Breast epithelium (tissue), 4 donors: ENCODE data around the gene NR5A2. TPM values are rescaled to one million over a fixed set of nuclear protein-coding genes. Genes with fewer than 3 reads are reported as not detected.

Source experiments
- DNase-seq, 2 donors: peaks; one replicate each; pipeline ENCODE4 v3.0.0-alpha.2; 2019; ENCODE audit warnings: low spot score in 2 of 2
- H3K27ac ChIP-seq, 2 donors: fragments of 200-600 bp; sonication (generic) in 1 of 2; one replicate each; pipeline ENCODE4 v1.5.1; 2016 to 2019; ENCODE audit warnings: mild to moderate bottlenecking in 1 of 2
- H3K27me3 ChIP-seq, 2 donors: fragments of 200-600 bp; sonication (generic) in 1 of 2; one replicate each; pipeline versions ENCODE4 v1.5.1 to v1.6.0; 2017 to 2019; ENCODE audit warnings: control low read depth in 1 of 2, mild to moderate bottlenecking in 1 of 2
- H3K36me3 ChIP-seq: fragments of 200-600 bp; one replicate; pipeline ENCODE4 v1.5.1; 2019
- H3K4me1 ChIP-seq, 2 donors: fragments of 200-600 bp; sonication (generic); one replicate each; pipeline ENCODE4 v1.5.1; 2016 to 2019; ENCODE audit warnings: control low read depth in 1 of 2
- H3K4me3 ChIP-seq, 3 donors: fragments of 200-600 bp; sonication (generic); 1 replicate in 2 of 3; 2 replicates in 1 of 3; pipeline ENCODE4 v1.5.1; 2016 to 2019; ENCODE audit warnings: mild to moderate bottlenecking in 3 of 3, moderate library complexity in 2 of 3
- H3K9me3 ChIP-seq, 2 donors: fragments of 200-600 bp; sonication (generic) in 1 of 2; one replicate each; pipeline ENCODE4 v1.5.1; 2016 to 2019; ENCODE audit warnings: control low read depth in 1 of 2
- POLR2A ChIP-seq: fragments of 450-650 bp; IDR thresholded peaks from one replicate; pipeline ENCODE4 v1.6.1; 2016; ENCODE audit warnings: antibody characterized with exemption, mild to moderate bottlenecking, moderate library complexity
- POLR2AphosphoS5 ChIP-seq, 3 donors: sonication (generic); formaldehyde crosslinking; IDR thresholded peaks; one replicate each; pipeline ENCODE4 v1.6.1; 2017; ENCODE audit warnings: antibody characterized with exemption in 3 of 3
- intact Hi-C: fragments of 100-400 bp; cut with DNase I; formaldehyde crosslinking; loops from one replicate; pipeline ENCODE4 v1.15.1; 2023; ENCODE audit warnings: low total_unique reads
- total RNA-seq, 3 donors: library from RNA; depleted of rRNA; stranded (reverse); fragments of >200 nt; gene quantifications; one replicate each; pipeline ENCODE4 v1.1.0, GENCODE V29; 2016
- TF ChIP-seq, protein P1 (sequence below), 3 donors: fragments of 450-650 bp; IDR thresholded peaks; one replicate each; pipeline ENCODE4 v1.5.1; 2016 to 2017; ENCODE audit warnings: antibody characterized with exemption in 3 of 3, mild to moderate bottlenecking in 3 of 3, moderate library complexity in 3 of 3

Gene NR5A2
- total RNA-seq, 3 donors from 2014 or later = 4.1 to 5.6 (median 4.9) TPM

GRCh38 chr1:200112290-200112689 is 84.8 kb downstream of the NR5A2 start:
- Histone ChIP-seq H3K9me3 (no peaks in the 10 kb centered on the region), H3K4me1 (no peaks in the 10 kb centered on the region), H3K4me3 (no peak overlapping the region), H3K36me3 (no peaks in the 10 kb centered on the region), H3K27ac (no peak overlapping the region), H3K27me3 (no peaks in the 10 kb centered on the region)
- no peak for TF ChIP-seq POLR2A
- TF ChIP-seq, protein P1, sequence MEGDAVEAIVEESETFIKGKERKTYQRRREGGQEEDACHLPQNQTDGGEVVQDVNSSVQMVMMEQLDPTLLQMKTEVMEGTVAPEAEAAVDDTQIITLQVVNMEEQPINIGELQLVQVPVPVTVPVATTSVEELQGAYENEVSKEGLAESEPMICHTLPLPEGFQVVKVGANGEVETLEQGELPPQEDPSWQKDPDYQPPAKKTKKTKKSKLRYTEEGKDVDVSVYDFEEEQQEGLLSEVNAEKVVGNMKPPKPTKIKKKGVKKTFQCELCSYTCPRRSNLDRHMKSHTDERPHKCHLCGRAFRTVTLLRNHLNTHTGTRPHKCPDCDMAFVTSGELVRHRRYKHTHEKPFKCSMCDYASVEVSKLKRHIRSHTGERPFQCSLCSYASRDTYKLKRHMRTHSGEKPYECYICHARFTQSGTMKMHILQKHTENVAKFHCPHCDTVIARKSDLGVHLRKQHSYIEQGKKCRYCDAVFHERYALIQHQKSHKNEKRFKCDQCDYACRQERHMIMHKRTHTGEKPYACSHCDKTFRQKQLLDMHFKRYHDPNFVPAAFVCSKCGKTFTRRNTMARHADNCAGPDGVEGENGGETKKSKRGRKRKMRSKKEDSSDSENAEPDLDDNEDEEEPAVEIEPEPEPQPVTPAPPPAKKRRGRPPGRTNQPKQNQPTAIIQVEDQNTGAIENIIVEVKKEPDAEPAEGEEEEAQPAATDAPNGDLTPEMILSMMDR (IDR thresholded peaks at IDR 0.05) = no peak
- no peak for TF ChIP-seq POLR2AphosphoS5 (IDR thresholded peaks at IDR 0.05)
- DNase-seq = no peak
- intact Hi-C loops = no loop called here

GRCh38 chr1:200115532-200115931 is 88.0 kb downstream of the NR5A2 start:
- intact Hi-C loops = no loop called here
- DNase-seq = no peak
- H3K4me1 ChIP-seq = no peaks in the 10 kb centered on the region
- H3K9me3 ChIP-seq = no peaks in the 10 kb centered on the region
- TF ChIP-seq, protein P1 (IDR thresholded peaks at IDR 0.05) = no peak
- no peak for TF ChIP-seq POLR2AphosphoS5 (IDR thresholded peaks at IDR 0.05)
- TF ChIP-seq POLR2A = no peak
- H3K36me3 ChIP-seq = no peaks in the 10 kb centered on the region
- H3K27me3 ChIP-seq = no peaks in the 10 kb centered on the region
- no peak overlapping the region for H3K4me3 ChIP-seq
- H3K27ac ChIP-seq = no peak overlapping the region

- no peaks in the 10 kb centered on the region for H3K4me1 ChIP-seq
- no peak for DNase-seq
- no peak overlapping the region for H3K4me3 ChIP-seq
- no peaks in the 10 kb centered on the region for H3K36me3 ChIP-seq
- no peak for TF ChIP-seq POLR2AphosphoS5 (IDR thresholded peaks at IDR 0.05)
- no peak overlapping the region for H3K27ac ChIP-seq
- H3K27me3 ChIP-seq = no peaks in the 10 kb centered on the region
- intact Hi-C loops = no loop called here
- H3K9me3 ChIP-seq = no peaks in the 10 kb centered on the region
Measured at GRCh38 chr1:200116324-200116723, 88.8 kb downstream of the NR5A2 start.

GRCh38 chr1:200118779-200119505 is 91.4 kb downstream of the NR5A2 start:
- Histone ChIP-seq H3K27ac (no peak overlapping the region), H3K9me3 (no peaks in the 10 kb centered on the region), H3K4me3 (no peak overlapping the region), H3K27me3 (no peaks in the 10 kb centered on the region), H3K4me1 (no peaks in the 10 kb centered on the region), H3K36me3 (no peaks in the 10 kb centered on the region)
- intact Hi-C loops = no loop called here
- no peak for DNase-seq
- TF ChIP-seq, protein P1 (IDR thresholded peaks at IDR 0.05) = no peak
- no peak for TF ChIP-seq POLR2AphosphoS5 (IDR thresholded peaks at IDR 0.05)

GRCh38 chr1:200121421-200121820 is 93.9 kb downstream of the NR5A2 start:
- DNase-seq = no peak
- H3K4me3 ChIP-seq = no peak overlapping the region
- intact Hi-C loops = no loop called here
- H3K4me1 ChIP-seq = no peaks in the 10 kb centered on the region
- H3K27ac ChIP-seq = no peak overlapping the region
- no peaks in the 10 kb centered on the region for H3K27me3 ChIP-seq
- H3K9me3 ChIP-seq = no peaks in the 10 kb centered on the region
- H3K36me3 ChIP-seq = no peaks in the 10 kb centered on the region
- TF ChIP-seq, protein P1 (IDR thresholded peaks at IDR 0.05) = no peak
- TF ChIP-seq POLR2A = no peak
- no peak for TF ChIP-seq POLR2AphosphoS5 (IDR thresholded peaks at IDR 0.05)
